Subcutaneous adipose tissue (tissue), 4 donors: Measurements from ENCODE around the gene MPZL3. TPM values are rescaled to one million over a fixed set of nuclear protein-coding genes. Genes with fewer than 3 reads are reported as not detected.

Experiments
- CTCF ChIP-seq: fragments of 450-650 bp; IDR thresholded peaks from one replicate; pipeline ENCODE4 v1.5.1; 2016; ENCODE audit warnings: low read depth, mild to moderate bottlenecking, control low read depth, antibody characterized with exemption, moderate library complexity
- total RNA-seq, 4 donors: library from RNA; depleted of rRNA; stranded (reverse); fragments of >200 nt; gene quantifications; one replicate each; pipeline ENCODE4 v1.1.0, GENCODE V29; 2016

Gene MPZL3
- total RNA-seq, 4 donors from 2014 or later, result 1.1 to 3.7 (median 2.0) TPM

- TF ChIP-seq CTCF, result no peak
Measured at GRCh38 chr11:118223992-118224391, 28.2 kb downstream of the MPZL3 start.

- TF ChIP-seq CTCF, result no peak
Measured at GRCh38 chr11:118223570-118223969, 28.6 kb downstream of the MPZL3 start.

- no peak for TF ChIP-seq CTCF
Measured at GRCh38 chr11:118222437-118222836, 29.7 kb downstream of the MPZL3 start.

- no peak for TF ChIP-seq CTCF
Measured at GRCh38 chr11:118221419-118221818, 30.7 kb downstream of the MPZL3 start.

- no peak for TF ChIP-seq CTCF
Measured at GRCh38 chr11:118219732-118220131, 32.4 kb downstream of the MPZL3 start.

- TF ChIP-seq CTCF, result no peak
Measured at GRCh38 chr11:118219244-118219643, 32.9 kb downstream of the MPZL3 start.

- no peak for TF ChIP-seq CTCF
Measured at GRCh38 chr11:118217575-118217974, 34.6 kb downstream of the MPZL3 start.
